Upper lobe of left lung (tissue), 4 donors: ENCODE results near the gene RORB.

Experiments used
- EP300 ChIP-seq, 4 donors: sonication (generic); formaldehyde crosslinking; IDR thresholded peaks; one replicate each; pipeline ENCODE4 v1.5.1; 2017; ENCODE audit warnings: antibody characterized with exemption in 4 of 4, control low read depth in 2 of 4
- POLR2AphosphoS5 ChIP-seq, 2 donors: sonication (generic); formaldehyde crosslinking; IDR thresholded peaks; one replicate each; pipeline ENCODE4 v1.5.1; 2017; ENCODE audit warnings: antibody characterized with exemption in 2 of 2
- TF ChIP-seq, protein P1 (sequence below), 6 experiments: fragments of 450-650 bp in 4 of 6; fragments of 200-600 bp in 2 of 6; sonication (generic) in 2 of 6; IDR thresholded peaks; one replicate each; pipeline ENCODE4 v1.5.1; 2016 to 2019; ENCODE audit warnings: antibody characterized with exemption in 6 of 6

GRCh38 chr9:74524289-74524688, 27.2 kb downstream of the RORB start:
- TF ChIP-seq, protein P1, sequence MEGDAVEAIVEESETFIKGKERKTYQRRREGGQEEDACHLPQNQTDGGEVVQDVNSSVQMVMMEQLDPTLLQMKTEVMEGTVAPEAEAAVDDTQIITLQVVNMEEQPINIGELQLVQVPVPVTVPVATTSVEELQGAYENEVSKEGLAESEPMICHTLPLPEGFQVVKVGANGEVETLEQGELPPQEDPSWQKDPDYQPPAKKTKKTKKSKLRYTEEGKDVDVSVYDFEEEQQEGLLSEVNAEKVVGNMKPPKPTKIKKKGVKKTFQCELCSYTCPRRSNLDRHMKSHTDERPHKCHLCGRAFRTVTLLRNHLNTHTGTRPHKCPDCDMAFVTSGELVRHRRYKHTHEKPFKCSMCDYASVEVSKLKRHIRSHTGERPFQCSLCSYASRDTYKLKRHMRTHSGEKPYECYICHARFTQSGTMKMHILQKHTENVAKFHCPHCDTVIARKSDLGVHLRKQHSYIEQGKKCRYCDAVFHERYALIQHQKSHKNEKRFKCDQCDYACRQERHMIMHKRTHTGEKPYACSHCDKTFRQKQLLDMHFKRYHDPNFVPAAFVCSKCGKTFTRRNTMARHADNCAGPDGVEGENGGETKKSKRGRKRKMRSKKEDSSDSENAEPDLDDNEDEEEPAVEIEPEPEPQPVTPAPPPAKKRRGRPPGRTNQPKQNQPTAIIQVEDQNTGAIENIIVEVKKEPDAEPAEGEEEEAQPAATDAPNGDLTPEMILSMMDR (IDR thresholded peaks at IDR 0.05): no peak
- TF ChIP-seq EP300 (IDR thresholded peaks at IDR 0.05): no peak
- TF ChIP-seq POLR2AphosphoS5 (IDR thresholded peaks at IDR 0.05): no peak
